GM19043 (cell line): Measurements from ENCODE around the gene ANAPC16.
"Not testable (repeated sequence)": the region's sequence is repeated elsewhere in the genome, so short reads cannot be mapped to it uniquely, and the experiment has no call there.

Source experiments
- ATAC-seq: cut with Tn5 transposase; IDR thresholded peaks from one replicate; pipeline ENCODE4 v1.9.1; 2021; ENCODE audit warnings: low read depth; ENCODE audit not compliant: unreplicated experiment

Gene ANAPC16

GRCh38 chr10:72260976-72261783 lies 45.4 kb downstream of the ANAPC16 start:
- ATAC-seq = peak; percentile 43

GRCh38 chr10:72261784-72262404 lies 46.1 kb downstream of the ANAPC16 start:
- ATAC-seq = no peak

- no peak for ATAC-seq
Measured at GRCh38 chr10:72263613-72264241, 47.9 kb downstream of the ANAPC16 start.

GRCh38 chr10:72264536-72264935 lies 48.7 kb downstream of the ANAPC16 start:
- no peak for ATAC-seq

GRCh38 chr10:72265508-72265907 lies 49.7 kb downstream of the ANAPC16 start:
- ATAC-seq = no peak

DNA sequence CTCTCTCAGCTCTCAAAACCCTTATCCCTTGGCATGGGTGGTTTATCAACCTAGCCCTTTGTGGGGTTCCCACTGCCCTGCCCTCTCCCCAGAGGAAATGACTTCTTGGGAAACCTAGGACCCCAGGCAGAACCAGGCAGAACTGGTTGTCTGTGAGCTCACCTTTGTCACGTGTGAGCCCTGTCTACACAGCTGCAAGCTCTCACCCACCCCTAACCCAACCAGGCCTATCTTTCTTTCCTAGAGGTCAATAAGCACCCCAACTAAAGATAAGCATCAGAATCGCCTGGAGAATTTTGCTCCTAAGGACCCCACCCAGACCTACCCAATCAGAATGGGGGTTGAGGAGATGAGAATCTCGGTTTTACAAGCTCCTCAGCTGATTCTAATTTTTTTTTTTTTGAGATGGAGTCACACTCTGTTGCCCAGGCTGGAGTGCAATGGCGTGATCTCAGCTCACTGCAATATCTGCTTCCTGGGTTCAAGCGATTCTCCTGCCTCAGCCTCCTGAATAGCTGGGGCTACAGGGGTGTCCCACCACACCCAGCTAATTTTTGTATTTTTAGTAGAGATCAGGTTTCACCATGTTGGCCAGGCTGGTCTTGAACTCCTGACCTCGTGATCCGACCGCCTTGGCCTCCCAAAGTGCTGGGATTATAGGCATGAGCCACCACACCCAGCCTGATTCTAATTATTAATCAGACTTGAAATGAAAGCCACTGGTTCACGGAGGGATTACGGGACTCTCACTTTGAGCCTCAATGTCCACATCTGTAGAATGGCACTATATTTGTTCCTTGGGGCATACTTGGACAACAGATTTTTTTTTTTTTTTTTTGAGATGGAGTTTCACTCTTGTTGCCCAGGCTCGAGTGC lies 50.4 kb downstream of the ANAPC16 start:
- ATAC-seq = no peak

GRCh38 chr10:72267381-72267780 lies 51.6 kb downstream of the ANAPC16 start:
- no peak for ATAC-seq

- no peak for ATAC-seq
Measured at GRCh38 chr10:72267819-72268399, 52.1 kb downstream of the ANAPC16 start.

- not testable (repeated sequence) for ATAC-seq
Measured at GRCh38 chr10:72268475-72269200, 52.8 kb downstream of the ANAPC16 start.

DNA sequence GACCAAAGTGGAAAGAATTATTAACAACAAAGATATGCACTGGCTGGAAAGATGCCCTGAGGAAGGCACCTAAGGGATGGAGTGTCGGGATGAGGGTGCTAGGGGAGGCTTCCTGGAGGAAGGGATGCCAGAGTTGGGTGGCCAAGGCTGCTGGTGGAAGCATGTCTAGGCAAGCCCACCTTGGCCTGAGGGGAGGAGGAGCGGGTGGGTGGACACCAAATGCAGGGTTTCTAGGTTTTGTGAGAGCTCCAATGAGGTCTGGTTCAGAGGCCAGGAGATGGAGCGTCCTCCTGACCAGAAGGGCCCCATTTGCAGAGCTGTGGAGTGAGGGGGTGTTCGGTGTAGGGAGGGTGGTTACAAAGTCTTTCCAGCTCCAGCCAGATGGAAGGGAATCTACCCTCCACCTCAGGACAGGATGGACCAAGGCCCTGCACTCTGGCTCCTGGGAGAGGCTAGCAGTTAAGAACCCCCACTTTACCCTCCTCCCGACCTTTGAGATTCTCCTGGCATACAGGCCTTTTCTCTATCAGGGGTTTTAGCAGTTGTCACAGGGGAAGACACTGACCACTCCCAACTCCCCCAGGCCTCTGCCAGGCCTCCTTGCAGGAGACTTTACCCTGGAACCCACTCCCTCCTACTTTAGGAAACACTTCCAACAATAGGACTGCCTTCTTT lies 54.9 kb downstream of the ANAPC16 start:
- ATAC-seq = no peak

GRCh38 chr10:72272689-72273409 lies 57.0 kb downstream of the ANAPC16 start:
- peak; percentile 27 for ATAC-seq

- ATAC-seq = peak; percentile 86
Measured at GRCh38 chr10:72273410-72274212, 57.8 kb downstream of the ANAPC16 start, which contains the start of gene DDIT4. Gene DDIT4, plus strand, starts transcription at chr10:72273924. Its CDS starts 293 bp downstream, at chr10:72274217.

DNA sequence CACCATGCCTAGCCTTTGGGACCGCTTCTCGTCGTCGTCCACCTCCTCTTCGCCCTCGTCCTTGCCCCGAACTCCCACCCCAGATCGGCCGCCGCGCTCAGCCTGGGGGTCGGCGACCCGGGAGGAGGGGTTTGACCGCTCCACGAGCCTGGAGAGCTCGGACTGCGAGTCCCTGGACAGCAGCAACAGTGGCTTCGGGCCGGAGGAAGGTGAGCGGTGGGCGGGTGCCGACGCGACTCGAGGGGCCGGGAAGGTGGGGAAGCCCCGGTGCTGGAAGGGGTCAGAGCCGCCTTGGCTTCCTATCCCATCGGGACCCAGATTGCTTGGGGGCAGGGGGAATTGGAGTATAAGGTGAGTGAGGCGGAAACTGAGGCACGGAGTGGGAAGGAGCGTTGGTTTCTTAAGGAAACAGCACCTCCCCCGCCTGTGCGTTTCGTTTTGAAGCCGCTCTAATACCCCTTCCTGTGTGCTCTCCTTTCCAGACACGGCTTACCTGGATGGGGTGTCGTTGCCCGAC lies 58.5 kb downstream of the ANAPC16 start:
- no peak for ATAC-seq

- ATAC-seq = no peak
Measured at GRCh38 chr10:72274730-72275350, 59.0 kb downstream of the ANAPC16 start.

DNA sequence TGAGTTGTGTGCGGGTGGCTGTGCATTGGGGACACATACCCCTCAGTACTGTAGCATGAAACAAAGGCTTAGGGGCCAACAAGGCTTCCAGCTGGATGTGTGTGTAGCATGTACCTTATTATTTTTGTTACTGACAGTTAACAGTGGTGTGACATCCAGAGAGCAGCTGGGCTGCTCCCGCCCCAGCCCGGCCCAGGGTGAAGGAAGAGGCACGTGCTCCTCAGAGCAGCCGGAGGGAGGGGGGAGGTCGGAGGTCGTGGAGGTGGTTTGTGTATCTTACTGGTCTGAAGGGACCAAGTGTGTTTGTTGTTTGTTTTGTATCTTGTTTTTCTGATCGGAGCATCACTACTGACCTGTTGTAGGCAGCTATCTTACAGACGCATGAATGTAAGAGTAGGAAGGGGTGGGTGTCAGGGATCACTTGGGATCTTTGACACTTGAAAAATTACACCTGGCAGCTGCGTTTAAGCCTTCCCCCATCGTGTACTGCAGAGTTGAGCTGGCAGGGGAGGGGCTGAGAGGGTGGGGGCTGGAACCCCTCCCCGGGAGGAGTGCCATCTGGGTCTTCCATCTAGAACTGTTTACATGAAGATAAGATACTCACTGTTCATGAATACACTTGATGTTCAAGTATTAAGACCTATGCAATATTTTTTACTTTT lies 59.7 kb downstream of the ANAPC16 start:
- no peak for ATAC-seq

GRCh38 chr10:72276013-72276387 lies 60.2 kb downstream of the ANAPC16 start:
- ATAC-seq = no peak
